GM12878 (cell line): ENCODE results near the gene SMIM21. TPM values are rescaled to one million over a fixed set of nuclear protein-coding genes. Genes with fewer than 3 reads are reported as not detected.

Source experiments
- CUX1 ChIP-seq: IDR thresholded peaks from 2 replicates; pipeline ENCODE4 v1.6.1; 2012; ENCODE audit warnings: improper control_type of control experiment, low read depth, low read length; ENCODE audit not compliant: insufficient replicate concordance
- EGR1 ChIP-seq, 2 experiments: IDR thresholded peaks; 1 replicate in 1 of 2; 2 replicates in 1 of 2; pipeline ENCODE4 v1.6.1; 2011 to 2012; ENCODE audit warnings: low read depth in 2 of 2, low read length in 2 of 2, borderline replicate concordance in 1 of 2, mild to moderate bottlenecking in 1 of 2, moderate library complexity in 1 of 2
- FOS ChIP-seq: IDR thresholded peaks from 3 replicates; pipeline ENCODE4 v1.6.1; 2011; ENCODE audit warnings: borderline replicate concordance; ENCODE audit not compliant: insufficient read length; ENCODE audit errors: extremely low read depth
- RCOR1 ChIP-seq: conservative IDR thresholded peaks from 2 replicates; pipeline ENCODE4 v1.6.1; 2012; ENCODE audit warnings: low read depth, low read length, improper control_type of control experiment
- RELA ChIP-seq: fragments of 450-650 bp; IDR thresholded peaks from 2 replicates; pipeline ENCODE4 v1.8.0; 2014; ENCODE audit warnings: borderline replicate concordance; ENCODE audit not compliant: partially characterized antibody
- YY1 ChIP-seq: IDR thresholded peaks from 2 replicates; pipeline ENCODE4 v1.6.1; 2011; ENCODE audit warnings: low read depth, mild to moderate bottlenecking, low read length
- polyA plus RNA-seq, 11 experiments: library from polyadenylated mRNA; depleted of rRNA in 4 of 11; unstranded in 6 of 11; stranded (reverse) in 5 of 11; fragments of >200 nt; fragmentation: Nextera tagmentation in 4 of 11; fragmentation: Illumina TruSeq in 1 of 11; extraction: Ambion mirVana in 4 of 11; extraction: Trizol in 1 of 11; gene quantifications; 1 replicate in 1 of 11; 2 replicates in 10 of 11; pipeline versions ENCODE4 v1.2.1 to v1.2.3, GENCODE V29; 2011 to 2016; ENCODE audit warnings: inconsistent platforms in 2 of 11, missing spikeins in 2 of 11, low read depth in 1 of 11
- total RNA-seq, 4 experiments: library from RNA; depleted of rRNA in 3 of 4; stranded (reverse); fragments of >200 nt in 3 of 4; fragmentation: Illumina TruSeq in 1 of 4; extraction: Trizol in 1 of 4; gene quantifications; 2 replicates each; pipeline versions ENCODE4 v1.2.1 to v1.2.3, GENCODE V29; 2013 to 2021
- TF ChIP-seq, protein P1 (sequence below): fragments of 450-650 bp; IDR thresholded peaks from 2 replicates; pipeline ENCODE4 v1.6.1; 2017; ENCODE audit warnings: borderline replicate concordance

The SMIM21 gene
- total and polyA plus RNA-seq, 10 of the 15 experiments (the other 5 are each of a cell fraction or from before 2014, with no cell fraction given) = not detected

DNA sequence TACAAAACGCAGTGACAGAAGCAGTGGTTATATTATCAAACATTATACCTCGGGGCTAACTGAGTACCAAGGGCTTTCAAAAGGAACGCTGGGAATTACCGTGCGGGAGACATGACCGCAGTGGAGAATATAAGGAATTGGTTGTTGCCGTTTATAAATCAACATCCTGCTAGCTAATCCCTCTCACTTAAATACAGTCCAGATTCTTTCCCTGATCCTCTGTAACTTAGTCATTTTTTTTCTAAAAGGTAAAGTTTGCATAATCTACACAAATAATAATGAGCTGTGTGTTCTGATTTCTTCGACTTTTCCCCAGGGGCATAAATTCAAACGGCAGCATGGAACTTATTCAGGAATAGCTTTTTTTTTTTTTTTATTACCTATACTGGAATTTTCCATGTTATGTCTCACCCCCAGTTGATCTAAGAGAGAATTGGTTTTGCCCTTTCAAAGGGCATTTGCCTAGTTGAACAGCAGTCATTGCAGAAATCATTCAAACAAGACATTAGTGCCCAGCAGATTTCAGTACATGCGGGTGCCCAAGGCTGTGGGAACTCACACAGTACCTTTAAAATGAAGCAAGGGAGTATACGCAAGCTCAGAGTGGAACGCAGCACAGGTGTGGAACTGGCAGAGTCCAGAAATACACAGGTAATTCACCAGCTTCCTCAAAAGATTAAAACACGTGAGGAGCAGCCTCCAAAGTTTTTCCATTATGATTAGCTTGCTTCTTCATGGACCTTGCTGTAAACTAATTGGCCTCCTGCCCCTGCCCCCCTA is 63.9 kb downstream of the SMIM21 start (continued):
- TF ChIP-seq, protein P1, sequence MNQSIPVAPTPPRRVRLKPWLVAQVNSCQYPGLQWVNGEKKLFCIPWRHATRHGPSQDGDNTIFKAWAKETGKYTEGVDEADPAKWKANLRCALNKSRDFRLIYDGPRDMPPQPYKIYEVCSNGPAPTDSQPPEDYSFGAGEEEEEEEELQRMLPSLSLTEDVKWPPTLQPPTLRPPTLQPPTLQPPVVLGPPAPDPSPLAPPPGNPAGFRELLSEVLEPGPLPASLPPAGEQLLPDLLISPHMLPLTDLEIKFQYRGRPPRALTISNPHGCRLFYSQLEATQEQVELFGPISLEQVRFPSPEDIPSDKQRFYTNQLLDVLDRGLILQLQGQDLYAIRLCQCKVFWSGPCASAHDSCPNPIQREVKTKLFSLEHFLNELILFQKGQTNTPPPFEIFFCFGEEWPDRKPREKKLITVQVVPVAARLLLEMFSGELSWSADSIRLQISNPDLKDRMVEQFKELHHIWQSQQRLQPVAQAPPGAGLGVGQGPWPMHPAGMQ = no peak
- TF ChIP-seq RCOR1 (no peak), FOS (no peak), RELA (no peak), CUX1 (no peak), YY1 (no peak), EGR1 (IDR thresholded peaks at IDR 0.05; ENCODE audit: borderline replicate concordance in 1 of 2, low read depth in 2 of 2, low read length in 2 of 2) (no peak)
